HCT116 (cell line): ENCODE results near the gene ZNF182.

Source experiments
- ATF3 ChIP-seq: IDR thresholded peaks from 2 replicates; pipeline ENCODE4 v1.6.1; 2012
- CBX3 ChIP-seq: IDR thresholded peaks from 2 replicates; pipeline ENCODE4 v1.6.1; 2012; ENCODE audit warnings: low read depth
- CTCF ChIP-seq, 3 experiments: fragments of 200-600 bp in 1 of 3; sonication (generic) in 1 of 3; IDR thresholded peaks in 2 of 3; conservative IDR thresholded peaks in 1 of 3; 2 replicates each; pipeline ENCODE4 v1.5.1; 2012 to 2017; ENCODE audit warnings: low read depth in 2 of 3, low read length in 2 of 3, antibody characterized with exemption in 1 of 3, borderline replicate concordance in 1 of 3, control low read depth in 1 of 3, mild to moderate bottlenecking in 1 of 3, mixed read lengths in 1 of 3, mixed run types in 1 of 3, moderate library complexity in 1 of 3; ENCODE audit not compliant: insufficient read depth in 1 of 3
- EZH2 ChIP-seq: fragments of 200-600 bp; sonication (generic); IDR thresholded peaks from 2 replicates; pipeline ENCODE4 v1.6.1; 2017; ENCODE audit warnings: antibody characterized with exemption, mixed run types
- EZH2phosphoT487 ChIP-seq: fragments of 200-600 bp; IDR thresholded peaks from 2 replicates; pipeline ENCODE4 v1.6.1; 2018; ENCODE audit warnings: antibody characterized with exemption, borderline replicate concordance
- FOSL1 ChIP-seq: IDR thresholded peaks from 2 replicates; pipeline ENCODE4 v1.6.1; 2012; ENCODE audit warnings: low read depth
- JUND ChIP-seq: IDR thresholded peaks from 2 replicates; pipeline ENCODE4 v1.6.1; 2012
- MAX ChIP-seq: IDR thresholded peaks from 2 replicates; pipeline ENCODE4 v1.6.1; 2012
- POLR2A ChIP-seq: IDR thresholded peaks from 2 replicates; pipeline ENCODE4 v1.7.0; 2011; ENCODE audit warnings: borderline replicate concordance; ENCODE audit not compliant: insufficient read depth, insufficient read length; ENCODE audit errors: extremely low read depth
- POLR2AphosphoS5 ChIP-seq: IDR thresholded peaks from 2 replicates; pipeline ENCODE4 v1.6.1; 2011; ENCODE audit warnings: mild to moderate bottlenecking, low read depth, low read length, moderate library complexity
- SIN3A ChIP-seq: IDR thresholded peaks from 2 replicates; pipeline ENCODE4 v1.6.1; 2012; ENCODE audit warnings: low read depth
- YY1 ChIP-seq: IDR thresholded peaks from 2 replicates; pipeline ENCODE4 v1.6.1; 2011; ENCODE audit warnings: low read length, low read depth, moderate library complexity, mild to moderate bottlenecking; ENCODE audit not compliant: insufficient replicate concordance; ENCODE audit errors: extremely low read depth
- ZNF274 ChIP-seq: fragments of 200-500 bp; sonication (Bioruptor generic); IDR thresholded peaks from 2 replicates; pipeline ENCODE4 v1.6.1; 2014; ENCODE audit warnings: mild to moderate bottlenecking, low read depth, low read length, inconsistent platforms
- TF ChIP-seq, protein P1 (sequence below): IDR thresholded peaks from 2 replicates; pipeline ENCODE4 v1.6.1; 2012; ENCODE audit warnings: low read depth

DNA sequence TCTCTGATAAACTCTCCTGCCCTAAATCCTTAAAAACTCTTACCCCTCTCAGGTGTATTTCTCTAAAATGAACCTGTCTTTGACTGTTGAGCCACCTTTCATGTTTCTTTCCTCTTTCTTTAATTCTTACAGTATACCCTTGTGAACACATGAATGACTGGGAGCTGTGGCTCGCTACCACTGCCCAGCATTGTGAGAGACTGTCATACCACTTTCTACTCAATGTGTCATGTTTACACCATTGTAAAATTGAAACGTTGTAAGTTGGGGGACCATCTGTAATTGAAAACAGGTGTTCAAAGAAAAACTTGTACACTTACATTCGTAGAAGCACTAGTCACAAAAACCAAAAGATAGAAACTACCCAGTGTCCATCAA is 66.9 kb downstream of the ZNF182 start:
- TF ChIP-seq CTCF (IDR thresholded peaks at IDR 0.05 in 2 of 3, conservative IDR thresholded peaks at IDR 0.05 in 1 of 3; ENCODE audit: borderline replicate concordance in 1 of 3, insufficient read depth in 1 of 3, low read depth in 2 of 3, low read length in 2 of 3): no peak
- TF ChIP-seq POLR2AphosphoS5: no peak
- no peak for TF ChIP-seq EZH2
- no peak for TF ChIP-seq CBX3
- no peak for TF ChIP-seq EZH2phosphoT487
- no peak for TF ChIP-seq JUND
- no peak for TF ChIP-seq ZNF274
- no peak for TF ChIP-seq POLR2A
- no peak for TF ChIP-seq SIN3A
- TF ChIP-seq MAX: no peak
- no peak for TF ChIP-seq ATF3
- no peak for TF ChIP-seq FOSL1
- TF ChIP-seq YY1: no peak
- TF ChIP-seq, protein P1, sequence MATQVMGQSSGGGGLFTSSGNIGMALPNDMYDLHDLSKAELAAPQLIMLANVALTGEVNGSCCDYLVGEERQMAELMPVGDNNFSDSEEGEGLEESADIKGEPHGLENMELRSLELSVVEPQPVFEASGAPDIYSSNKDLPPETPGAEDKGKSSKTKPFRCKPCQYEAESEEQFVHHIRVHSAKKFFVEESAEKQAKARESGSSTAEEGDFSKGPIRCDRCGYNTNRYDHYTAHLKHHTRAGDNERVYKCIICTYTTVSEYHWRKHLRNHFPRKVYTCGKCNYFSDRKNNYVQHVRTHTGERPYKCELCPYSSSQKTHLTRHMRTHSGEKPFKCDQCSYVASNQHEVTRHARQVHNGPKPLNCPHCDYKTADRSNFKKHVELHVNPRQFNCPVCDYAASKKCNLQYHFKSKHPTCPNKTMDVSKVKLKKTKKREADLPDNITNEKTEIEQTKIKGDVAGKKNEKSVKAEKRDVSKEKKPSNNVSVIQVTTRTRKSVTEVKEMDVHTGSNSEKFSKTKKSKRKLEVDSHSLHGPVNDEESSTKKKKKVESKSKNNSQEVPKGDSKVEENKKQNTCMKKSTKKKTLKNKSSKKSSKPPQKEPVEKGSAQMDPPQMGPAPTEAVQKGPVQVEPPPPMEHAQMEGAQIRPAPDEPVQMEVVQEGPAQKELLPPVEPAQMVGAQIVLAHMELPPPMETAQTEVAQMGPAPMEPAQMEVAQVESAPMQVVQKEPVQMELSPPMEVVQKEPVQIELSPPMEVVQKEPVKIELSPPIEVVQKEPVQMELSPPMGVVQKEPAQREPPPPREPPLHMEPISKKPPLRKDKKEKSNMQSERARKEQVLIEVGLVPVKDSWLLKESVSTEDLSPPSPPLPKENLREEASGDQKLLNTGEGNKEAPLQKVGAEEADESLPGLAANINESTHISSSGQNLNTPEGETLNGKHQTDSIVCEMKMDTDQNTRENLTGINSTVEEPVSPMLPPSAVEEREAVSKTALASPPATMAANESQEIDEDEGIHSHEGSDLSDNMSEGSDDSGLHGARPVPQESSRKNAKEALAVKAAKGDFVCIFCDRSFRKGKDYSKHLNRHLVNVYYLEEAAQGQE: no peak
